Erythroblast (primary cell): Measurements from ENCODE around the gene CCDC154.

ENCODE experiments used
- DNase-seq, 2 experiments: peaks; one replicate each; lab custom pipeline; 2025; lab: John Stamatoyannopoulos, UW
- GATA1 ChIP-seq: IDR thresholded peaks from 2 replicates; pipeline ENCODE4 v1.6.1; 2011; ENCODE audit warnings: low read depth, mild to moderate bottlenecking, control low read depth, low read length, moderate library complexity
- POLR2A ChIP-seq: IDR thresholded peaks from 2 replicates; pipeline ENCODE4 v1.6.1; 2011; ENCODE audit warnings: mild to moderate bottlenecking, low read length

The CCDC154 gene

DNA sequence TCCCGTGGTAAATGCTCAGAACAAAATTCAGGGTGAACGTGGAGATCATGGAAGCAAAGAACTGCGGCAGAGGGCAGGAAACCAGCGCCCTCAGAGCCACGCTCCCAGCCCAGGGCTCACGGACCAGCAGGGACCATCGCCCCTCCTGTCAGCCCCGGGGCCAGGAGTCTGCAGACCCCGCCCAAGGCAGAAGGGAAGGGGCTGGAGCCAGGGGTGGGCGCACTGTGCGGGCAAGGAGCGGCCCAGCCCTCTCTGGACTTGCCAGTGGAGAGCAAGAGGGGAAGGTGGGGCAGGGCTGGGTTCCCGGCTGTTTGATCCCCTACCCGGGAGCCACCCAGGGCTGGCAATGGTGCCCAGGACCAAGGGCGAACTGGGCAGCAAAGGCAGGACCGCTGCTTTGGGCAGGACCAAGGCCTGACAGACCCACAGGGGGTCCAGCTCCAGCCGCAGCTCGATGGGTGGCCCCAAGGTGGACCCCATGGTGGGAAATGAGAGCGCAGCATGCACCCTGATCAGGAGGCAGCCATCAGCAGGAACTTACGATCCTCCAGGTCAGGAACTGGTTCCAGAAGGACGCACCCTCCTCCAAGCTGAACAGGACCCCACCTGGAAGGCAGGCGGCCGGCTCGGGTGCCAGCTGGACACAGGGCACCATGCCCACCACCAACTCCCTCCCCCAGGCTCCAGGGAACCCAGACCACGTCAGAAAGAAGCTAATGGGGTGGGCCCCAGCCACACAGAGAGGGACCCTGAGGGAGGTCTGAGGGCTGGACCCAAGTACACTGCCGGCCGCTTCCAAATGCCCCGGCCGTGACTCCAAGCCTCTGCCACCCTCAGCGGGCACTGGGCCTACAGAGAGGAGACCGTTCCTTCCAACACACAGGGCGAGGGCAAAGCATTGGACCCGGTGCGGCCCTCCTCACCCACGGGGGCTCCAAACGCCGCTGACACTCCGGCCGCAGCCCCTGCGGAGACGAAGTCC is 11.1 kb upstream of the CCDC154 start:
- TF ChIP-seq GATA1 = no peak
- TF ChIP-seq POLR2A = no peak

DNA sequence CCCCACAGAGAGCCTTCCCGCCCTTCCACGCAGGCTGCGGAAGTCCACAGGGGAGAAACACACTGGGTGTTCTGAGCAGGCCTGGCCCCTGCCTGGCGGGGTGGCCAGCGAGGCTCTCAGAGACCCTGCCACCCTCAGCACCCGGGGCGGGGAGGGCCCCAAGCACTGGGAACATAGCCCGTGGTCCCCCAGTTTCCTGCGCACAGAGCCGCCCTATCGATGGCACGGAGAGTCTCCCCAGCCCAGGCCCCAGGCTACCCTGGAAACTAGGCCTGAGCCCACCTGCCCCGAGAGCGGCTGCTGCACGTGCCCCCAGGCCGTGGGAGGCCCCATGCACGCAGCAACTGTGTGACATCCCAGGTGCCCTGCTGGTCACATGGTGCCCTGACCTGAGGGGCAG is 10.2 kb upstream of the CCDC154 start:
- DNase-seq = no peak
- TF ChIP-seq POLR2A (no peak), GATA1 (no peak)

More for the DNA sequence above, 11.1 kb upstream of the CCDC154 start:
- no peak for DNase-seq

DNA sequence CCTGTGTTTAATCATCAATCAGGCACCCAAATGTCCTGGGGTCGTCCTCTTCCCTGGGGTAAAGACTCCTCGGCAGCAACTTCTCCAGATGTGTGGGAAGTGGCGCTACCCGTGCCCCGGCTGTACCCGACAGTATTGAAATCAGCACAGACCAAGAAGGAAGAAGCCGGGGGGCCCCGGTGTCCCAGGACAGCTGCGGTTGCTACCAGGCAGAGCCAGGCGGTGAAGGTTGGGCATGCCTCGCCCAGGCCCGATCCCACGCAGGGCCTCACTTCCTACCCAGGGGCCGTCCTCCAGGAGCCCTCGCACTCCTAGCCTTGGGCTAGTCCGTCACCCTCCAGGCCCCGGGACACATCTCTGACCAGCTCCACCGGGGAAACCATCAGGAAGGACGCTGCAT is 9.0 kb upstream of the CCDC154 start:
- DNase-seq = no peak
- TF ChIP-seq GATA1 (no peak), POLR2A (no peak)

DNA sequence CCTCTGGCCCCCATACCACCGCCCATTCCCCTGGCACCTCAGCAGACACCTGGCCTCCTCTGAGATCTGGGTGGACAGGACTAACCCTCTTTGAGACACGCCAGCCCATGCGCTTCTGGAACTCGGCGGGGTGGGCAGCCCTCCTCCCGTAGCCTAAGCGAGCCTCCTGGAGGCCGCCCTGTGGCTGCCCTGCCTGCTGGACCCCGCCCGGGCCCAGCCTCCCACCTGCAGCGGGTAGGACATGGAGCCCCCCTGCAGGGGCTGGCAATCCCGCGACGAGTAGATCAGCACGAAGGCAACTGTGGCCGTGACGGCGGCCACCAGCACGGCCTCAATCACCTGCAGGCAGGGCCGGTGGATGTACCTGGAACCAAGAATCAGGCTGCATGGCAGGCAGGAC is 8.2 kb upstream of the CCDC154 start:
- no peak for DNase-seq

GRCh38 chr16:1451702-1452392 is 7.5 kb upstream of the CCDC154 start:
- no peak for DNase-seq
- TF ChIP-seq GATA1 = no peak
- no peak for TF ChIP-seq POLR2A

More for the DNA sequence above, 8.2 kb upstream of the CCDC154 start:
- TF ChIP-seq GATA1 (no peak), POLR2A (no peak)

- no peak for TF ChIP-seq GATA1
- TF ChIP-seq POLR2A = no peak
- DNase-seq = no peak
Observed at GRCh38 chr16:1450841-1451240, 6.5 kb upstream of the CCDC154 start.

GRCh38 chr16:1450218-1450617 is 5.9 kb upstream of the CCDC154 start:
- no peak for DNase-seq
- TF ChIP-seq GATA1 (no peak), POLR2A (no peak)

DNA sequence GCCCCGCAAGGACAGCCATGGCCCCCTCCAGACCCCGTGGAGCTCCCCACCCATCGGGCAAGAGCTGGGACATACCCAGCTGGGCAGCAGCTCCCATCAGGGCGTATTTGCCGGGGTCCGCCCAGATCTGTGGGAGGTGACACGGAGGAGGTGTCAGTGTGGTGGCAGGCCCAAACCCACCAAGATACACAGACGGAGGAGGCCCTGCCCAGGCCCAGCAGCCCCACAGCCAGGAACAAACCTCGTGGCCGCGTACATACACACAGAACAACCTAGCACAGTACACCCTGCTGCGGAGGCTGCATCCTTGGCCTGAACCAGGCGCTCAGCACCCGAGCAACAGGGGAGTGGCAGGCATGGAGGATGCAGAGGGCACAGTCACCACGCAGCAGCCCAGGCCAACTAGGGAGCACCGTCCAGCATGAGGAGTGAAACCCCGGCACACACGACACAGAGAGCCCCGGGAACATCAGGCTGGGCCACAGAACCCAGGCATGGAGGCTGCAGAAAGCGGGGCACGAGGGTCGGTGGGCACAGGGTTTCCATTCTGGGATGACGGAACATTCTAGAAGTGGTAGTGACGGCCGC is 4.9 kb upstream of the CCDC154 start:
- DNase-seq = no peak
- TF ChIP-seq GATA1 (no peak), POLR2A (no peak)

GRCh38 chr16:1448536-1449116 is 4.3 kb upstream of the CCDC154 start:
- TF ChIP-seq GATA1 (no peak), POLR2A (no peak)
- DNase-seq = no peak

GRCh38 chr16:1447965-1448364 is 3.6 kb upstream of the CCDC154 start:
- no peak for TF ChIP-seq POLR2A
- no peak for TF ChIP-seq GATA1
- no peak for DNase-seq

DNA sequence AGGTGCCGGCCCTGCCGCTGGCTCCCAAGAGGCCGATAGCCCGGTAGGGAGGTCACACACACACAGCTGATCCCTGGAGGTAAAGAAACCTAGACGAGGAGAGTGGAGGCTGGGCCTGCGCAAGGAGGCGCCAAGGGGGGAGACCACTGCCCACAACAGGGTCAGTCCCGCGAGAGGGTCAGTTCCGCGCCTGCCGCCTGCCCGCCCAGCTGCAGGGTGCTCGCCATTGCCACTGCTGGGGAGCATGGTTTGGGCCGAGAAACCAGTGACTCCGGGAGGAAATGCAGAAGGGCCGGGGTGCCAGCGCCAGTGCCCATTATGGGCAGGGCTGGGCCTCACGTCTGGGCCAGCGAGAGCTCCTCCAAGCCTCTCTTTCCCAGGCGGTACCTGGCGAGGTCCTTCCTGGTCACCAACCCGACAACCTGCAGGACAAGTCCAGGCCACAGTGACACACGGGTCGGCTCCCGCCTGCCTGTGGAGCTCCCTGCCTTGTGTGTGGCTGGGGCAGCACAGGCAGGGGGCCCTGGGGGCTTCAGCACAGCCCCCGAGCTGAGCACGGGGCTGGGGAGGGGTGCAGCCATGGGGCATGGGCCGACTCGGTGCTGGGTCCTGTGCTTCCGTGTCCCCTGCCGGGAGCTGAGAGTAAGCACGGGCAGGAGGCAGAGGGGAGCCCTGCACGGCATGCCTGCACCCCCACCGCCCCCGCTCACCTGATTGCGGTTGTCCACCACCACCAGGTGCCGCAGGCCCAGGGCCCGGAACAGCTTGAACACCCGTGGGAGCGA is 2.1 kb upstream of the CCDC154 start:
- TF ChIP-seq GATA1 = no peak
- no peak for TF ChIP-seq POLR2A
- no peak for DNase-seq

DNA sequence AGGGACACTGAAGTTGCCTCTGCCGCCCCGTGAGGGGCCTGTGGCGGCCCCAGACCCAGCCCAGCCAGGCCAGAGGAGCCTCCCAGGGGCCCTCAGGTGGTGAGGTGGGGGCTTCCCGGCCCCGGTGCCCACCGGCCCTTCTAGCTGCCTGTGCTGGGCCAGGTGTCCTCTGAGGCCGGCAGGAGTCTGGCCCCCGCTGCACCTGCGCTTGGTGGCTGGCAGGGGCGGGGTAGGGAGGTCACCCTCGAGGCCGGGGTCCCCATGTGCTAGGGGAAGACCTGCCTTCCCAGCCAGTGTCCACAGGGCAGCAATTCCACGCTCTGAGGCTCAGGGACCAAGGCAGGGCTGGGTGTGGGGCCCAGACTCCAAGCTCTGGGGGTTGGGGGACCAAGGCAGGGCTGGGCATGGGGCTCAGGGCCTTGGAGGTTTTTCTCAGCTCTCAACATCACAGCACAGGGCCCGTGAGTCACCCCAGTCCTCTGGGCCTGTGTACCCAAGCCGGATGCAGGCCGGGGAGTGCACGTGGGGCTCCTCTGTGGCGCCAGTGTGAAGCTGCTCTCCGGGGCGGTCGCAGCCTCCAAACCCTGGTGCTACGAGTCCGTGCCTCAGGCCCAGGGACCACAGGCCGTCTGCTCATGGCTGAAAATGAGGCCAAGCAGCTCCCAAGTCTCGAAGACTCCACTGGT is 1.3 kb upstream of the CCDC154 start:
- TF ChIP-seq GATA1 (no peak), POLR2A (no peak)
- DNase-seq = no peak
